SK-N-DZ (cell line): Measurements from ENCODE around the gene FAU. TPM values are rescaled to one million over a fixed set of nuclear protein-coding genes. Genes with fewer than 3 reads are reported as not detected.
"Not testable (repeated sequence)": the region's sequence is repeated elsewhere in the genome, so short reads cannot be mapped to it uniquely, and the experiment has no call there.

Experiments
- DNase-seq: peaks from one replicate; pipeline ENCODE4 v3.0.0-alpha.2; 2015; ENCODE audit warnings: low spot score
- polyA plus RNA-seq, 2 experiments: library from polyadenylated mRNA; depleted of rRNA; stranded (reverse); fragments of >200 nt; gene quantifications; 2 replicates each; pipeline ENCODE4 v1.2.3, GENCODE V29; 2014

FAU gene
- 666 and 692 TPM in 2 replicates for polyA plus RNA-seq (2014; cell fraction: cytosol; rRNA removed)
- 399 and 571 TPM in 2 replicates for polyA plus RNA-seq (2014; cell fraction: nucleus; rRNA removed)

- peak; percentile 97 for DNase-seq
These were observed at the start of gene FAU, which contains the start of gene MRPL49 for GRCh38 chr11:65121865-65122696. Gene FAU (minus strand): TSS chr11:65122134. CDS start chr11:65121813, 321 bp downstream. Gene MRPL49 (plus strand): TSS chr11:65122321. CDS start chr11:65122347, 26 bp downstream.

DNA sequence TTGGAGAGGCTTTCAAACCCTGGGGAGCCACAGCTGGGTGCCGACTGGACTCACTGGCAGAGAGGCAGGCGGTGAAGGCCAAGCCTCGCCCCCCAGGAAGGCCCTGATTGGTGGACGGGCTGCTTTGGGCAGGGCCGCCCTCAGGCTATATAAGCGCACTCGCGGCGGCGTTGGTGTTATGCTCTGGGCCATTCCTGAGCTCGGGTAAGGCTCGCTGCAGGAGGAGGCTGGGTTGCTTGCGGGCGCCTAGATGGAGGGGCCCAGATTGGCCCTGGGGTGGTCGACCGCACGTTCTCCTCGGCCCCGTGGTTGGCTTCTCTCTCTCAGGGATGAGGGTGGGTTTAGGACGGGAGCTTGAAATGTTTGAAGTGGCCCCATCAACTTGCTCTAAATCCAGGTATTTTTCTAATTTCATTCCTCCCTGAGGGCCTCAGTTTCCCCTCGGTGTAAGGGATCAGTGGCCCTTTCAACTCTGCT is 48.2 kb upstream of the FAU start, which contains the start of gene SPDYC:
Gene SPDYC, plus strand, starts transcription at position 176 of the 477 bp plus-strand sequence. CDS start 1,125 bp downstream, outside the sequence.
- peak; percentile 86 for DNase-seq

GRCh38 chr11:65169164-65169641 is 47.3 kb upstream of the FAU start:
- no peak for DNase-seq

DNA sequence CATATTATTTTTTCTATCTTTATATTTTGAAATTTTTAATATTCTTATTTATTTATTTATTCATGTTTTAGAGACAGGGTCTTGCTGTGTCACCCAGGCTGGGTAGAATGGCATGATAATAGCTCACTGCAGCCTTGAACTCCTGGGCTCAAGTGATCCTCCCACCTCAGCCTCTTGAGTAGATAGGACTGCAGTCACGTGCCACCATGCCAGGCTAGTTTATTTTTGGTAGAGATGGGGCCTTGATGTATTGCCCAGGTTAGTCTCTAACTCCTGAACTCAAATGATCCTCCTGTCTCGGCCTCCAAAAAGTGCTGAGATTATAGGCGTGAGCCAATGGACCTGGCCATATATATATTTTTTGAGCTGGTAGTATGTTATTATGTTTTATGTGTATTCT is 45.7 kb upstream of the FAU start:
- no peak for DNase-seq

DNA sequence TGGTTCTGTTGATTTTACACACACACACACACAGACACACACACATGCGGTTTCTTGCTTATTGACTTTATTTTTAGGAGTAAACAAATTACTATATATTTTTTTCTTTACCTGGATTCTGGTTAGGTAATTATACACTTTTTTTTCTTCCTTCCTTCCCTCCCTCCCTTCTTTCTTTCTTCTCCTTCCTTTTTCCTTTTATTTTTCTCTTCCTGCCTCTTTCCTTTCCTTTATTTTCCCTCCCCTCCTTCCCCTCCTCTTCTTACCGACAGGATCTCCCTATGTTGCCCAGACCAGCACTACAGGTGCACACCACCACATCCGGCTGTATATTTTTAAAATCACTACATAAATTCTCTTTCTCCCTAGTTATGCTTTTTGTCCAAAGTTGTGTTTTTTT is 45.0 kb upstream of the FAU start:
- no peak for DNase-seq

- DNase-seq = no peak
These were observed 43.7 kb upstream of the FAU start for GRCh38 chr11:65165410-65166317.

- DNase-seq = no peak
These were observed 41.8 kb upstream of the FAU start for GRCh38 chr11:65163684-65164083.

DNA sequence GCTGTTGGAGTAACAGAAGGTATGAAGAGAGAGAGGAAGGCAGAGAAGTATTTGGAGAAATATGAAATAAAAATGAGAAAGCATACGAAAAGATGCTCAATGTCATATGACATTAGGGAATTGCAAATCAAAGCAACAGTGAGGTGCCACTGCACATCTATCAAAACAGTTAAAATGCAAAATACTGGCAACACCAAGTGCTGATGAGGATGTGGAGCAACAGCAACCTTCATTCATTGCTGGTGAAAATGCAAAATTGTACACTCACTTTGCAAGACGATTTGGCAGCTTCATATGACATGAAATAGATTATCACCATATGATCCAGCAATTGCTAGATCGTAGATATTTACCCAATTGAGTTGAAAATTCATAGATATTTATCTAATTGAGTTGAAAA is 38.7 kb upstream of the FAU start:
- DNase-seq = no peak

DNA sequence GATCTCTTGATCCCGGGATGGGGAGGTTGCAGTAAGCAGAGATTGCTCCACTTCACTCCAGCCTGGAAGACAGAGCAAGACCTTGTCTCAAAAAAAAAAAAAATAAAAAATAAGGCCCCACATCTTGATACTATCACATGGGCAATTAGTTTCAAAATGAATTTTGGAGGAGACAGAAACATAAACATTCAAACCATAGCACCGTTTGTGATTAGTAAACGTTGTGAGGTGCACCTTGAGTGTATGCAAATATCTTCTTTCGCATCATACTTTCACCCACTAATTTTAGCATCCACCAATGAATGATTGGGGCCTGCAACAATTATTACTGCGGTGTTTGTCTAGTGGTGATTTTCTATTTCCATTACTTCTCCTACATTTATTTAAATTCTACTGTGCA is 37.1 kb upstream of the FAU start:
- DNase-seq = no peak

DNA sequence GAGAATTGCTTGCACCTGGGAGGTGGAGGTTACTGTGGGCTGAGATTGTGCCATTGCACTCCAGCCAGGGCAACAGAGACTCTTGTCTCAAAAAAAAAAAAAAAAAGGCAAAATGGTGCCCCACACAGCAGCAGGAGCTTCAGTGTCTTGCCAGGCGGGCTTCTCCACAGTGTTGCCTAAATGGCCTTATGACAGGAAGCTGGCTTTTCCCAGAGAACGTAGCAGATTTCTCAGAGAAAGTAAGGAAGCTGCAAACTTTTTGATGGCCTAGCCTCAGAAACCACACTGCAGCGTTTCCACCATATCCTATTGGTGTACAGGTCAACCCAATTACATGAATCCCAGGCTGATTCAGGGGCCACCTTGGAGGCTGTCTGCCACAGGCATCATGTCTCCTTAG is 35.4 kb upstream of the FAU start:
- no peak for DNase-seq

DNA sequence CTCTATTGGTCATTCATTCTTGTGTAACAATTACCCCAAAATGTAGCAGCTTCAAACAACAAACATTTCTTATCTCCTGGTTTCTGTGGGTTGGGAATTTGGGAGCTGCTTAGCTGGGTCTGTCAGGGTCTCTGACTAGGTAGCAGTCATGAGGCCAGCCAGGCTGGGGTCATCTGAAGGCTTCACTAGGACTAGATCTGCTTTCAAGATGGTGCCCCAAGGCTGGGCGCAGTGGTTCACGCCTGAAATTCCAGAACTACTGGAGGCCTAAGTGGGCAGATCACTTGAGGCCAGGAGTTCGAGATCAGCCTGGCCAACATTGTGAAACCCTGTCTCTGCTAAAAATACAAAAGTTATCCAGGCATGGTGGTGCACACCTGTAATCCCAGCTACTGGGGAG is 35.0 kb upstream of the FAU start:
- no peak for DNase-seq

DNA sequence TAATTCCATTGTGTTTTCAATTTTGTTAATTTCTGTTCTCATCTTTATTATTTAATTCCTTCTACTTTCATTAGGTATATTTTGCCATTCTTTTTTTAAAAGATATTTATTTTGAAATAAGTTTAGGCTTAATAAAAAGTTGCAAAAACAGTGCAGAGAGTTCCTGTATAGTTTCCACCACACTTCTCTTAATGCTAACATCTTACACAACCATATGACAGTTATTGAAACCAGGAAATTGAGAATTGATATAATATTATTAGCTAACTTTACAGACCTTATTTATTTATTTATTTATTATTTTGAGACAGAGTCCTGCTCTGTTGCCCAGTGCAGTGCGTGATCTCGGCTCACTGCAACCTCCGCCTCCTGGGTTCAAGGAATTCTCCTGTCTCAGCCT is 34.3 kb upstream of the FAU start:
- no peak for DNase-seq

DNA sequence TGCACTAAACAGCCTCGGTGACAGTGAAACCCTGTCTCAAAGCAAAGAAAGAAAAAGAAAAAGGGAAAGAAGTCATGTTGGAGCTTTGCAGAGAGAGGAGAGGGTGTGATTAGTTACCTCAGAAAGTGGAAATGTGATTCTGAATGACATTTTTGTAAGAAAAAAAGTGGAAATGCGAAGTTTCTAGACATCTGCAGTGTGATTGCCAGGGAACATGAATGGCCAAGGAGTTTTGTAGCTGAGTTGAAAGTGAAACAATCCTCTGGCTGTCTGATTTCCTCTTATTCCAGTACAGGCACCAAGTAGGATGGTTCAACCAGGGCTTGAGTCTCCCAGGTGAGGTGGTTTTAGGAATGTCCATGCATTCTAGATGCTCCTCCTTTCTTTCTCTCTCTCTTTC is 30.2 kb upstream of the FAU start:
- no peak for DNase-seq

DNA sequence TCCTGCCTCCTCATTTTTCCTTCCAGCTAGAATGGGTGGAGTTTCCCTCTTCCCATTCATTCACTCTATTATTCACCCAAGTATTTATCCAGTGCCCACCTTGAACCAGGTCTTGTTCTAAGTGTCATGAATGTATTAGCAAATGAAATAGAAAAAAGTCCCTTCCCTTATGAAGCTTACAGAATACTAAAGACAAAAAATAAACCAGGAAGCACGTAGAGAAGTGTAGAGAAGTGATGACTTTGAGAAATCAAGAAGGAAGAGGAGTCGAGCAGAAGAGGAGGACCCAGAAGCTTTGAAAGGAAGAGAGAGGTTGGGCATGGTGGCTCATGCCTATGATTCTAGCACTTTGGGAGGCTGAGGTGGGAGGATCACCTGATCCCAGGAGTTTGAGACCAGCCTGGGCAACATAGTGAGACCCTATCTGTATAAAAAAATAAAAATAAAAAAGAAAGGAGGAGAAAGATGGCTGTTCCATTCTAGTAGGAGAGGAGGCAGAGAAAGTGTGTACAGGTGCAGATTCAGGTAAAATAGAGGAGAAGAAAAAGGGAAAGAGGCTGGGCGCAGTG is 29.5 kb upstream of the FAU start:
- no peak for DNase-seq

DNA sequence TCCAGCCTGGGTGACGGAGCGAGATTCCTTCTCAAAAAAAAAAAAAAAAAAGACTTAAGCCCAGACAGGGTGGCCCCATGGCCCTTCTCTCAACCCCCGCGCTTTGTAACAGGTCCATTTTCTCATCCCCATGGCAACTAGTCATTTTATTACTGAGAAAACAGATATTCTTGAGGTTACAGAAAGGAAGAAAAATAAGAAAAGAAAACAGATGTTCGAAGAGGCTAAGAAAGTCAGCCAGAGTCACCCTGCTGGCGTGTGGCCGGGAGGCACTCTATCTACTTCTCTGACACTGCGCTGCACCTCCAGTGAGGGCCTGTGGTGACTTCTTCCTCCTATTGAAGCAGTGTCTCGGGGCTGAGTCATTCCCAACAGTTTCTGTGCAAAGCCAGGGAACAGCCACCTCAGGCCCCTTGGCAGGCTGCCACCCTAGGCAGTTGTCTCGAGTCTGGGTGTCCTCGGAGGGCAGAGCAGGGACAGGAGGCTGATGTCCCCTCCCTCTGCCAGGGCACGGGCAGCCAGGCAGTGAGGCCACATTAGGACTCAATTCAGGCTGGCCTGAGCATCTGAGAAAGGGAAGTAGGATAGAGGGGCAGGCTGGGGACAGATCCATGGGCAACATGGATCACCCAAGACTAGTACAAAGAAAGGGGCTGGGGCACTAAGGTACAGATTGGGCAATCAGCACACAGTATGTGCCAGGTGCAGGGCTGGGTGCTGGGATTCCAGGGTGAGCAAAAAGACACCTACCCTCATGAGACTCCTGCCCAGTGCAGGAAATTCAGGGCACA is 28.8 kb upstream of the FAU start:
- no peak for DNase-seq

DNA sequence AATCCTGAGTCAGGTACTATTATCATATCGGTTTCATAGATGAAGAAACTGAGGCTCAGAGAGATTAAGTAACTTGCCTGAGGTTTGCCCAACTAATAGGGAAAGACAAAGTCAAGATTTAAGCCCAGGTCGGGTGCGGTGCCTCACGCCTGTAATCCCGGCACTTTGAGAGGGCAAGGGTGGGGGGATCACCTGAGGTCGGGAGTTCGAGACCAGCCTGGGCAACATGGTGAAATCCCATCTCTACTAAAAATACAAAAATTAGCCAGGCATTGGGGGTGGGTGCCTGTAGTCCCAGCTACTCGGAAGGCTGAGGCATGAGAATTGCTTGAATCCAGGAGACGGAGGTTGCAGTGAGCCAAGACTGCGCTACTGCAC is 28.2 kb upstream of the FAU start:
- DNase-seq = not testable (repeated sequence)

- DNase-seq = no peak
These were observed 26.7 kb upstream of the FAU start for GRCh38 chr11:65148657-65149056.

GRCh38 chr11:65147352-65148075 is 25.6 kb upstream of the FAU start:
- no peak for DNase-seq

DNA sequence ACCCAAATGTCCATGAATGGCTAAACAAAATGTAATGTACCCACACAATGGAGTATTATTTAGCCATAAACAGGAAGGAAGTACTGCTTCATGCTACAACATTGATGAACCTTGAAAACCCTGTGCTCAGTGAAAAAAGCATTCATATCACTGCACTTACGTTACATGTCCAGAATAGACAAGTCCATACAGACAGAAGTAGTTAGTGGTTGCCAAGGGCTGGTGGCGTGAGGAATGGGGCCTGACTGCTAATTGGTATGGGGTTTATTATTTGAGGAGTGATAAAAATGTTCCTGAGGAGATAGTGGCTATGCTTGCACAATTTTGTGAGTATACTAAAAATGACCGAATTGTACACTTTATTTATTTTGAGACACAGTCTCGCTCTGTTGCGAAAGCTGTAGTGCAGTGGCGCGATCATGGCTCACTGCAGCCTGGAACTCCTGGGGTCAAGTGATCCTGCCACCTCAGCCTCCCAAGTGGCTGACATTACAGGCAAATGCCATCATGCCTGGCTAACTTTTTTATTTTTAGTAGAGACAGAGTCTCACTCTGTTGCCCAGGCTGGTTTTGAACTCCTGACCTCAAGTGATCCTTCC is 20.1 kb upstream of the FAU start:
- DNase-seq = no peak
